Measurements from ENCODE around the gene SSRP1. TPM values are rescaled to one million over a fixed set of nuclear protein-coding genes. Genes with fewer than 3 reads are reported as not detected.

Gene SSRP1
- total RNA-seq, 1 donor, result 83.2 TPM

- no peak for TF ChIP-seq CTCF (IDR thresholded peaks at IDR 0.05; ENCODE audit: insufficient read depth, low read length)
- peak overlapping the region; percentile 85 for H3K4me3 ChIP-seq (ENCODE audit: low read depth, low read length)
- no peak for DNase-seq (ENCODE audit: low read depth)
Measured at GRCh38 chr11:57335023-57335342, 709 bp downstream of the SSRP1 start.

- no peak overlapping the region for H3K4me3 ChIP-seq (ENCODE audit: low read depth, low read length)
- no peak for TF ChIP-seq CTCF (IDR thresholded peaks at IDR 0.05; ENCODE audit: insufficient read depth, low read length)
- no peak for DNase-seq (ENCODE audit: low read depth)
Measured at GRCh38 chr11:57332694-57333440, 2.8 kb downstream of the SSRP1 start.

GRCh38 chr11:57331720-57332119, 4.0 kb downstream of the SSRP1 start:
- TF ChIP-seq CTCF (IDR thresholded peaks at IDR 0.05; ENCODE audit: insufficient read depth, low read length), result no peak
- DNase-seq (ENCODE audit: low read depth), result no peak
- no peak overlapping the region for H3K4me3 ChIP-seq (ENCODE audit: low read depth, low read length)

- no peak for DNase-seq (ENCODE audit: low read depth)
- TF ChIP-seq CTCF (IDR thresholded peaks at IDR 0.05; ENCODE audit: insufficient read depth, low read length), result no peak
- H3K4me3 ChIP-seq (ENCODE audit: low read depth, low read length), result no peak overlapping the region
Measured at GRCh38 chr11:57330029-57330428, 5.7 kb downstream of the SSRP1 start.

GRCh38 chr11:57327721-57328120, 8.0 kb downstream of the SSRP1 start:
- no peak for DNase-seq (ENCODE audit: low read depth)
- no peak for TF ChIP-seq CTCF (IDR thresholded peaks at IDR 0.05; ENCODE audit: insufficient read depth, low read length)
- no peak overlapping the region for H3K4me3 ChIP-seq (ENCODE audit: low read depth, low read length)

- H3K4me3 ChIP-seq (ENCODE audit: low read depth, low read length), result peak overlapping the region; percentile 66
- no peak for TF ChIP-seq CTCF (IDR thresholded peaks at IDR 0.05; ENCODE audit: insufficient read depth, low read length)
- no peak for DNase-seq (ENCODE audit: low read depth)
Measured at GRCh38 chr11:57325735-57326048, 10.0 kb downstream of the SSRP1 start.

All from fibroblast of the aortic adventitia (primary cell).